Raji (cell line): ENCODE results near the gene SPRR1A.

Experiments
- POLR2A ChIP-seq: IDR thresholded peaks from 2 replicates; pipeline ENCODE4 v1.6.1; 2011; ENCODE audit warnings: low read depth, low read length, control low read depth; ENCODE audit not compliant: insufficient read depth

The SPRR1A gene

DNA sequence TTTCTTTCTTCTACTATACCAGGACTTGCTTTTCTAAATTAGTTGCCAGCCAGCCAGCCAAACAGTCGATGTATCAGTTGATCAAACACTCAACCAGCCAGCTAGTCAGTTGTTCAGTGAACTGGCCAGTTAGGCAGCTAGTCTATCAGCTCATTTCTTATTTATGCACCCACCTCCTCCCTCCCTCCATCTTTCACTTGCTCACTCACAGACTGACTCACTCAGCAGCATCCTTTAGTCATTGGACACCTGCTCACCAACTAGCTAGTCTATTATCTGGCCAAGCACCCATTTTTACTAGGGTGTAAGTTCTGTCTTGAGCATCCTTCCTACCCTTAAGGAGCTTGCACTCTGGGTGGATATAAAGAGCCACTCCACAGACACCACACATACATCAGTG is 19.3 kb upstream of the SPRR1A start:
- no peak for TF ChIP-seq POLR2A

DNA sequence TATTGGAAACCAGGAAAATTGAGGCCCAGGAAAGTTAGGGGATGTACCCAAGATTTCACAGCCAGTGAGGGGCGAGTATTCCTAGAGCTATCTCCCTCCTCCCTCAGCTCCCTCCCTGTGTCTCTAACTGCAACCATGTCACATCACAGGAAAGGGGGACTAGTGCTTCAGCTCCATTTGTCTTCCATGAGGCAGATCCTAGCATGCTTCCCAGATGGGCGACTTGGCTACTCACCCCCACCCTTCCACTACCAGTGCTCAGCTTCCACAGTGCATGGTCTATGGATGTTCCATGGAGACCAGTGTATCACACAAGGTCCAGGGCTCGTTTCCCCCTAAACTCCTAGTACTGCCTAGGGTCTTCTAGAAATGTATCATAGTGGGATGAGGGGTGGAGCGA is 18.0 kb upstream of the SPRR1A start:
- TF ChIP-seq POLR2A = no peak

DNA sequence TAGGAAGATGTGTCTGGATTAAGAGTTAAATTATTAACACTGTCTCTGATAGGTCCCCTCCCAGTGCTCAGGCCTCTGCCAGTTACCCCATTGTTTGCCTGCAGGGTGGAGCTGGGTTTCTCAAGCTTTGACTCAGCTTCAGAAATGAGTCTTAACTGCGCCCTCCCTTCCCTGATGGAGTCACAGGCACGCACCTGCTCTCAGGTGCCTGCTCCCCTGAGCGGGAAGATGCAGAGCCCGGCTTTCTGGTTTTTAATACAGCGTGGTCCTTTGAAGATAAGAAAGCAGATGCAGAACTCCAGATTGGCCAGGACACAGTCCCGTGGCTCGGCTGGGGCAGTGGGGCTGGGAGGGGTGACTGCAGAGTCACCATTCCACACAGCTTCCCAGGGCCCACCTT is 16.7 kb upstream of the SPRR1A start:
- TF ChIP-seq POLR2A = no peak

DNA sequence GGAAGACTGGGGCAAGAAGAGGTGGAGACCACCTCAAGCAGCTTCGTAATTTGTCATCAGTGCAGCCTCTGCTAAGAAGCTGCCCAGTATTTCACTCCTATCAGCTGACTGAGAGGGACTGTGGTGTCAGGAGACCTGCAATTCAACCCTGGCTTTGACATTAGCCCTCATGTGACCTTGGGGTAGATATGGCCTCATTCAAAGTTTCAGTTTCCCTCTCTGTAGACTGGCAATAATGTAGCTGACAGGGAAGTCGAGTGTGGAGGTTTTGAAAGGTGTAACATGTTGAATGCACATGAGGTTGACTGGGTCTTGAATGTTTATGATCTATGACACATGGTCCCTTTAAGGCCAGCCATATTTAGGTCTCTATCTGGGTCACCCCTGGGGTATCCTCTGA is 15.6 kb upstream of the SPRR1A start:
- TF ChIP-seq POLR2A = no peak

DNA sequence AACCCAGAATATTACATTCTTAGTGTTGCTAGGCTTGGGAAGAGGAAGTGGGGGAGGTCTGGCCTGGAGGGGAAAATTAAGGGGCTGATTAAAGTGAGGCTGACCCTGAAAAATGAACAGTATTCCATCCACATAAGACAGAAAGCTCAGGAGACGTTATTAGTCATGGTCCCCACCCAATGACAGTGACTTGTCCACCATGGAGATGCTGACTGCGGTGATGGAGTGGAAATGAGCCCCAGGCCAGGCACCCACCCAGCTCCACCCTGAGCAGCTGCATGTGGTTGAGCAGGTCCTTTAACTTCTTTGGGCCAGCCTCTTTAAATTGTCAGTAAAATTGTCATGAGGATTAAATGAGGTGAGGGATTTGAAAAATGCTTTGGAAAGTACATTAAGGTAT is 14.8 kb upstream of the SPRR1A start:
- TF ChIP-seq POLR2A = no peak

DNA sequence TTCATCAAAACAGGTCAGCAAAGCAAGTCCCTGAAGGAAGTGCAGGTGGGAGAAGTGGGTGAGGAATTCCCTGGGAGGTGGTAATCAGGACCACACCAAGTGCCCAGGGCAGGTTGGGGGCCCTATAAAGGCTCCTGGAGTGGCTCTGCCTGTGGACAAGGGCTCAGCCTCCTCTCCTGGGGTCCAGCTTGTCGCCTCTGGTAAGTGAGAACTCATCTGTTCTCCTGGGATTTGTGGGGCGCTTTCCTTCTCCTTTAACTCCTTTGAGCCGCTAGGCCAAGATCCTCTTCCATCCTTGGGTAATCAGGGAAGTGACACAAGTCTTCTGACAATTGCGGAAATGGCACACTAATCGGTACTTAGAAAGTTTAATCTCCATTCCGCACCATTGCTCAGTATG is 13.4 kb upstream of the SPRR1A start, which contains the start of gene SPRR4:
Gene SPRR4, plus strand, starts transcription at position 154 of the 400 bp plus-strand sequence. CDS start 1,243 bp downstream, outside the sequence.
- no peak for TF ChIP-seq POLR2A

DNA sequence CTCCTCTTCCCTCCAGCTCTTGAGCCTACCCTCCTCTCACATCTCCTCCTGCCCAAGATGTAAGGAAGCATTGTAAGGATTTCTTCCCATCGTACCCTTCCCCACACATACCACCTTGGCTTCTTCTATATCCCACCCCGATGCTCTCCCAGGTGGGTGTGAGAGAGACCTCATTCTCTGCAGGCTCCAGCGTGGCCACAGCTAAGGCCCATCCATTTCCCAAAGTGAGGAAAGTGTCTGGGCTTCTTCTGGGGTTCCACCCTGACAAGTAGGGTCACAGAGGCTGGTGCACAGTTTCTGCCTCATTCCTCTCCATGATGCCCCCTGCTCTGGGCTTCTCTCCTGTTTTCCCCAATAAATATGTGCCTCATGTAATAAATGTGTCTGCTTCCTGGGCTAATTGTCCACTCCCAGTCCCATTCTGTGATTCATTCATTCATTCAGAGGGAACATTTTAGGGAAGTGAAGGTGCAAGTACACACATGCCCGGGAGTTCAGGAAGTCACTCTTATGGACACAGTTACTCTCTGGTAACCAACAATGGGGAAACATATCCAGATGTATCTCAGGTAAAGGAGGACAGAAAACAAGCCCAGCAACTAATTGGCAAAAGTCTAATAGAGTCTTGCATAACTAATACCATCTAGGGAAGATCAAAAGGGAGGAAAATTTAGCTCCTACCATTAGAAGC is 11.5 kb upstream of the SPRR1A start:
- TF ChIP-seq POLR2A = no peak

DNA sequence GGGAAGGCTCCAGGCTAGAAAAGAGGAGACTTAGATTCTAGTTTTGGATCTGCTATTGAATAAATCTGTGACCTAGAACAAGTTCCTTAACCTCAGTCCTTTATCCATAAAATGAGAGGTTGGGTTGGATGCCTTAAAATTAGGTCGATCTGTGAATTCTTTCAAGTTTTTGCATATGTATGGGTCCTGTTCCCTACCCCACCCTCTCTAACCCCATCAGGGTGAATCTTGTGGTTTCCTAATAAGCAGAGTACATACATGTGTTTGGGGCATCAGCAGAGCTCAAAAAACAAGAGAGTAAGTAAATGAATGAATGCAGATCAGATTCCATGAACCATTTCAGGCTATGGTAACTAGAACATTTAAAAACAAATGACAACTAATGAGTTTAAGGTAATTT is 7.2 kb upstream of the SPRR1A start:
- TF ChIP-seq POLR2A = no peak

DNA sequence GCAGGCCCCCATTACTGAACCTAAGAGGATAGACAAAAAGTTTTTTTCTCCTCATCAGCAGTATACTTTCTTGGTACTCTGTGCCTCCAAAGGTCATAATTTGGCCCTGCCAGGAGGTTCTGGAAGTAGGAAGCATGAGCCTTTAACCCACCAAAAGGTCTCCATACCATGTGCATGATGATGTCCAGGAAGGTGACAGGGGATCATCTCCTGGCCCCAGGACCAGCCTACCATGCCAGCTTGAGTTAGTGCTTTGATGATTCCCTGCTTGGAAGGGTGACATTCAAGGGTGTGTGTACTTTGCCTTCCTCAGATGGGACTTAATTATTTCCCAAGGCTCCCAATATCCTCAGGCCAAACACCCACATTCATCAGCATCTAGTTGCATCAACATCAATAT is 6.3 kb upstream of the SPRR1A start:
- TF ChIP-seq POLR2A = no peak

DNA sequence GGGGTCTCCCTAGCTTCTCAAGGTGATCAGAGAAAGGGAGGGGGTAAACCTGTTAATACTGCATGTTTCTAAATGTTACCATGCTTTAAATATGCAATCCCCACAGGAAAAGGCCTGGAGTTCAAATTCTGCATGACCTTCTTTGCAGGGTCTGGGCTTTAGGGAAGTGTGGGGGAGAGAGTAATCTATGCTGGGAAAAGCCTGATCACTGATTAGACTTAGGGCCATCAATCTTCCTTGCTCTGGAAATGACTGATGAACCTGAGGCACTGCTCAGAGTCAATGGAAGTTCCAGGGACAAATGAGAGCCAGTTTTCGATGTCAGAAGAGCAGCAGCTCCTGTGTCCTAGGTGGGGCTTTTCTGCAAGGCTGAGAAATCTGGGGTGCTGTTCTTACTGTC is 3.2 kb upstream of the SPRR1A start:
- no peak for TF ChIP-seq POLR2A

DNA sequence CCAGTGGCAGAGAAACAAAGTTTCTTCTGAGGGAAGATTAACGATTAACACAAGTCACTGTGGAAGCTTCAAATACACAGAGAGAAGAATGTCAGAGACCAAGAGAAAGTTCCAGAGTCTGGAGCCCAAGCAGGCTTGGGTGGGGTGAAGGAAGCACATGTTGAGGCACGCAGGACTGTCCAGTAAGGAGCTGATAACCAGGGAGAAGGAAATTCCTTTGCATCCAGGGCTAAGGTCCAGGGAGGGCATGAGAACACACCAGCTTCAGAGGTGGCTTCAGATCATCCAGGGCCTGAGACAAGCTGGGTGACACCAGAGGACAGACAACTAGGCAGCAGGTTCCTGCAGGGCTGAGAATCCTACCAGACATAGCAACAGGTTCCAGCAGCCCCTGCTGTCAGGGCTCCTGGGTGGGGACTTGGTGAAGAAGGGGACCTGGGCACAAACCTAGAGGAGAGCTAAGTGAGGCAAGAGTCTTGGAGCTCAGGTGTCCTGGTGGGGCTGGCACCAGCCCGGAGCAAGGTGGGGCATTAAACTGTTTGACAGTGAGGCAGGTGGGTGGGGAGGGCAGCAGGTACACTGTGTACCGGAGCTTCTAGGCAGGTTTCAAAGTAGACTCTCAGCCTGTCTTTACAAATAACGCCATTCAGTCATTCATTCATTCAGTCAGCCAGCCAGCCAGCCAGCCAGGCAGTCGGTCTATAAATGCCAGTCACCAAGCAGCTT is 2.6 kb upstream of the SPRR1A start:
- no peak for TF ChIP-seq POLR2A

DNA sequence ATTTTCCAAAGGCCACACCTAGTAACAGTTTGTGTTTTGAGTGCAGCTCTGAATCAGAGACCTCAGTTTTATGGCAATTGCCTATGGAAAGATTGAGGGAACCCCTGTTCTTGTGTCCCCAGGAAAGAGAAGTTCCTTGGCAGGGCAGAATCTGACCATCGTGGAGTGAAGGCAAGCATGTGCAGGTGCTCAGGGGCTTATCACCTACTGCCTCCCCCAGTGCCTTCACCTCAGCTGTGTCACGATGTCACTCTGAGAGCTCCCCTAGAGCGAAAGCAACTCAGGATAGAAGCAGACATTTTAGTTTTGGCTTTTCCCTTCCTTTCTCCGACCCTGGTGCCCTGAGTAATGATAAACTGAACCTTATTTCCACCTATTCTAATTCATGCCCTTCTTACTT is 1.8 kb upstream of the SPRR1A start:
- no peak for TF ChIP-seq POLR2A

DNA sequence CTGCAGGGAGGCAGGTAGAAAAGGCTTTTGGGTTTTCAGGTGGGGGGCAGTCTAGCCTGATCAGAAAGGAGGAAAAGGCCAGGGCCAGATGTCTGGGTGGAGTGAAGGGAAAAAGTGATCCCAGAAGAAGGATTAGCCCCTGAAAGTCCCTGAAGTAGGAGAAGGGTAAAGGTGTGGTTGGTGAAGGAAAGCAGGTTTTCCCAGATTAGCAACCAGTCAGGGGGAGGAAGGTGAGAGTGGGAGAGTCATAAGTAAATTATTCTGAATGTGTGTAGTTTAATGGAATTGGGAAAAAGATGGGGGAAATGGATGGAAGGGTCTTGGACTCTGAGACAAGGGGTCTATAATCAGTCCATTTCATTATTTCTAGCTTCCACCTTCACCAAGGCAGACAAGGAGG is 647 bp upstream of the SPRR1A start:
- no peak for TF ChIP-seq POLR2A

DNA sequence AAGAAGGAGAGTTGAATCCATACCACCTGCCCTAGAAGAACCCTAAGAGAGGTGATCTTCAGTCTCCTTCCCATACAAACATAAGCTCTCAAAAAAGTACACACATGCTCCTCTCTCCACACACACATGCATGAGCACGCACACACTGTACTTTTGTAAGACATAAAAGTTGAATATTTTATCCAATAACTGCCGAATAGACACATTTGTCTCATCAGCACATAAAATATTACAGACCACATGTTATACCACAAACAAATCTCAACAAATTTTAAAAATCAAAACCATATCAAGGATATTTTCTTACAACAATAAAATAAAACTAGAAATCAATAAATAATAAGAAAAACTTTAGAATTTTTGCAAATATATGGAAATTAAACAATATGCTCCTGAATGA is 2.7 kb downstream of the SPRR1A start:
- TF ChIP-seq POLR2A = no peak

DNA sequence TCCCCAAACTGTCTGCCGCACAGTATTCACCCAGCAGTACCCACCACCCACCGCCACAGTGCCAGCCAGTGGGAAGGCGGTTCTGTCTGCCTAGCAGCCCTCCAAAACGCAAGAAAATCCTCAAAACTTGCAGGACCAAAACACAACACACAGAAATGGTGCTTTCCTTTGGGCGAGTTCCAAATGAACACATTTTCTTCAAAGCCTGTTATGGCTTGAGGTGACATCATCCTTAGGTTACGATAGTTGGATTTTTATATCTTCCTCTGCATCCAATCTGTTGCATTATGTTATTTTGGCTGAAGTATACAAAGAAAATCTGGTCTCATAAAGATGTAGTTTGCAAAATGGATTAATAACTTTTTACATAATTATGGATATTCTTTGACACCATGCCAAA is 9.3 kb downstream of the SPRR1A start:
- TF ChIP-seq POLR2A = no peak

DNA sequence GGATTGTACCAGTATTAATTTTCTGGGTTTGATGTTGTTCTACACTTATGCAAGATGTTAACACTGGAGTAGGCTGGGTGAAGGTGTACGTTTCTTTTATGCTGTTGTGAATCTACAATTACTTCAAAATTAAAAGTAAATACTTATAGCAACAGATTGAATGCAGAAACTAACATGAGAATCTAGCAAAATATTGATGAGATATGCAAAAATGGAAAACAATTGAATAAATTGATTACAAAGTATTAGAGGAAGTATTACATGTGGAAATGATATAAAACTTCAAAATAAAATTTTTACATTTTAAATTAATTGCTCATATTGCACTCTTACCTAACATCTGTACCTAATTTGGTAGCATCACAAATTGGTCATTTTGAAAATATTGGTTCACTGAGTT is 12.0 kb downstream of the SPRR1A start:
- TF ChIP-seq POLR2A = no peak

DNA sequence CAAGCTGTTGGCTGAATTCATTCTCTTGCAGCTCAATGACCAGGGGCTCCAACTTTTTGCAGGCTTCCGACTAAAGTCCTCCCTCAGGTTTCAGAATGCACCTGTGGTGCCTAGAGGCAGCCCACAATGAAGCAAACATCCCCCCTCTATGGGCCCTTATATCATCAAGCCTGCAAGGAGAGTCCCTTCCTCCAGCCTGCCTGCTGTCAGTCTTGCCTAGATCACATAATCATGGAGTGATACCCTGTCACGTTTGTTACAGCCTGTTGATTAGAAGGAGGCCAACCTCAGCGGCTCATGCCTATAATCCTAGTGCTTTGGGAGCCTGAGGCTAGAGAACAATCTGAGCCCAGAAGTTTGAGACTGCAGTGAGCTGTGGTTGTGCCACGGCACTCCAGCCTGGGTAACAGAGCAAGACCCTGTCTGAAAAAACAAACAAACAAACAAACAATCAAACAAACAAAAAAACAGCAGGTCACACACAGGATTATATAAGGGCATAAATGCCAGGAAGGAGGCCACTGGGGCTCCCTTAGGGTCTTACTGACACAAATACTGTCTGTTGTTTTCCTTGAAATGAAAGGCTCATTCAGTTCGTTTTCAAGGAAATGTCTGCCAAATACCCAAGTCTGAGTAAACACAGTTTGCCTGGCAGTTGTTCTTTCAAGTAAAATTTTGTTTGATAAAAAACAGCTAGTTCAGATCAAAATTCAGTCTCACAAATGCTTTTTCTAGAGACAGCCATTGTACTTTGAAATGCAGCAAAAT is 12.9 kb downstream of the SPRR1A start:
- TF ChIP-seq POLR2A = no peak

DNA sequence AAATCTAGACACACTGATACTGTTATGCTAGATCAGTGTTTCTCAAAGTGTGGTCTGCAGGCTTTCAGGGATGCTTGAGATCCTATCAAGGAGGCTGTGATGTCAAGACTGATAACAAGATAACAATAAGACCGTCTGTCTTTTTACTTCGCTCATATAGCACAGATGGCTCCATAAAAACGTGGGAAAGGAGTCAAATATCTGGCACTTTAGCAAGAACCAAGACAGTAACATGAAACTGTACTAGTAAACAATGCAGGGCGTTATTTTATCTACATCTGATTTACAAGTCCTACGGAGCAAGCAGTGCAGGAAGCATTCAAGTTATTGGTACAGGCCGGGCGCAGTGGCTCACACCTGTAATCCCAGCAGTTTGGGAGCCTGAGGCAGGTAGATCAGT is 14.0 kb downstream of the SPRR1A start:
- TF ChIP-seq POLR2A = no peak
